ENCODE results near the gene TP53I13.

The TP53I13 gene

GRCh38 chr17:29582772-29583171, 14.3 kb downstream of the TP53I13 start:
- Mint-ChIP-seq H3K36me3 (ENCODE audit: low read depth) (peaks cover 35% of the 10 kb centered on the region), H3K27ac (no peak overlapping the region), H3K4me1 (peaks cover 54% of the 10 kb centered on the region), H3K9me3 (no peaks in the 10 kb centered on the region), H3K27me3 (no peaks in the 10 kb centered on the region), H3K4me3 (no peak overlapping the region)
- ATAC-seq (no peak), DNase-seq (no peak)

GRCh38 chr17:29583324-29584248, 15.1 kb downstream of the TP53I13 start:
- Mint-ChIP-seq H3K4me3 (no peak overlapping the region), H3K9me3 (no peaks in the 10 kb centered on the region), H3K27me3 (no peaks in the 10 kb centered on the region), H3K27ac (no peak overlapping the region), H3K36me3 (ENCODE audit: low read depth) (peaks cover 33% of the 10 kb centered on the region), H3K4me1 (peaks cover 59% of the 10 kb centered on the region)
- DNase-seq: no peak
- no peak for ATAC-seq

GRCh38 chr17:29584452-29585079, 16.1 kb downstream of the TP53I13 start:
- Mint-ChIP-seq H3K27ac (peak overlapping the region; percentile 54), H3K36me3 (ENCODE audit: low read depth) (peaks cover 29% of the 10 kb centered on the region), H3K4me1 (peaks cover 59% of the 10 kb centered on the region), H3K27me3 (no peaks in the 10 kb centered on the region), H3K9me3 (no peaks in the 10 kb centered on the region), H3K4me3 (no peak overlapping the region)
- no peak for DNase-seq
- no peak for ATAC-seq

DNA sequence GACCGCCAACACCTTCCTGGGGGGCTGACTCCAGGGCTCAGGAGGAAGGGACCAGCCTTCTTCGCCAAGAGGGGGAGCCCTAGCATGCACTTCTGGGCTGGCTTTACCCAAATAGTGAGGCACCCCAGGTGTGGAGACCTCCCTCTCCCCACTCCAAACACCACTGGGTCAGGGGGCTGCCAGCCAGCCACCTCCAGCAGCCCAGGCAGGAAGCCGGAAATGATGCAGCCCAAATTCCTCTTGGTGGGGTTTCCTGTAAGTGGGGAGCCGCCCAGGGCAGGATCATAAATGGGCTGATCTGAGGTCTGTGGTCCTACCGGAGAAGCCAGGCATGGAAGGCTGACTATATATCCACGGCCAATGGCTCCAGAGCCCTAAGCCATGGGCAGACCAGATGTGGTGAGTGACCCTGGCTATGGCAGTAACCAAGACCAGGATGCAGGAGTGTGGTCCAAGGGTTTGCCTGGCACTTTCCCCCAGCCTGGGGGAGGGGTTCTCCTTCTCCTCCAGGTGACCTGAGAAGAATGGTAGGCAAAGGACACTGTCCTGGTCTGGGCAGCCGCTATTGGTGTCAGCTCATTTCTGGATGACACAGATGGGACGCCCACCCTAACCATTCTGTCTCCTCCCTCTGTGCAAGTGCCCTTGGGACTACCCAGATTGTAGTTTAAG, 16.7 kb downstream of the TP53I13 start:
- ATAC-seq (no peak), DNase-seq (peak; percentile 43)
- peaks cover 60% of the 10 kb centered on the region for H3K4me1 Mint-ChIP-seq
- H3K36me3 Mint-ChIP-seq (ENCODE audit: low read depth): peaks cover 24% of the 10 kb centered on the region
- peak overlapping the region; percentile 54 for H3K27ac Mint-ChIP-seq
- peak overlapping the region; percentile 54 for H3K4me3 Mint-ChIP-seq
- no peaks in the 10 kb centered on the region for H3K9me3 Mint-ChIP-seq
- H3K27me3 Mint-ChIP-seq: no peaks in the 10 kb centered on the region

GRCh38 chr17:29586676-29587469, 18.4 kb downstream of the TP53I13 start:
- ATAC-seq: no peak
- Mint-ChIP-seq H3K36me3 (ENCODE audit: low read depth) (peaks cover 19% of the 10 kb centered on the region), H3K27ac (peak overlapping the region; percentile 85), H3K4me3 (peak overlapping the region; percentile 93), H3K27me3 (no peaks in the 10 kb centered on the region), H3K9me3 (no peaks in the 10 kb centered on the region), H3K4me1 (peaks cover 67% of the 10 kb centered on the region)
- no peak for DNase-seq

DNA sequence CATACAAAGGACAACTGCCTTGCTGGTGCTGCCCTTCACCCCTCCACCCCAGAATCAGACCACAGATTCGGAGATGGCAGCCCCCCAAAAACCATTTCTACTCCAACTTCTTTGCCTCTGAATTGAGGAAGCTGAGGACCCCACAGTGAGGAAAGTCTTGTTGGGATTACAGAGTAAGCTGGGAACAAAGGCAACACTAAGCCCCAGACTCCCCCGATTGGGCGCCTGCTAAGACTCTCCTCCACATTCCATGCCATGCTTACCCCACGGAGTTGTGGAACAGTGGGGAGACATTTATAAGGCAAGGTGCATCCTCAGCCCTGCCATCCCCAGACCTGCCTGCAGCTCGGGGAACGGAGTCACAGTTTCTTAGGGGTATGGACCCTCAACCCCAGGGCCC, 19.1 kb downstream of the TP53I13 start:
- H3K27me3 Mint-ChIP-seq: no peaks in the 10 kb centered on the region
- DNase-seq (no peak), ATAC-seq (no peak)
- H3K36me3 Mint-ChIP-seq (ENCODE audit: low read depth): peaks cover 12% of the 10 kb centered on the region
- H3K9me3 Mint-ChIP-seq: no peaks in the 10 kb centered on the region
- H3K4me3 Mint-ChIP-seq: peak overlapping the region; percentile 93
- peak overlapping the region; percentile 85 for H3K27ac Mint-ChIP-seq
- H3K4me1 Mint-ChIP-seq: peaks cover 74% of the 10 kb centered on the region

DNA sequence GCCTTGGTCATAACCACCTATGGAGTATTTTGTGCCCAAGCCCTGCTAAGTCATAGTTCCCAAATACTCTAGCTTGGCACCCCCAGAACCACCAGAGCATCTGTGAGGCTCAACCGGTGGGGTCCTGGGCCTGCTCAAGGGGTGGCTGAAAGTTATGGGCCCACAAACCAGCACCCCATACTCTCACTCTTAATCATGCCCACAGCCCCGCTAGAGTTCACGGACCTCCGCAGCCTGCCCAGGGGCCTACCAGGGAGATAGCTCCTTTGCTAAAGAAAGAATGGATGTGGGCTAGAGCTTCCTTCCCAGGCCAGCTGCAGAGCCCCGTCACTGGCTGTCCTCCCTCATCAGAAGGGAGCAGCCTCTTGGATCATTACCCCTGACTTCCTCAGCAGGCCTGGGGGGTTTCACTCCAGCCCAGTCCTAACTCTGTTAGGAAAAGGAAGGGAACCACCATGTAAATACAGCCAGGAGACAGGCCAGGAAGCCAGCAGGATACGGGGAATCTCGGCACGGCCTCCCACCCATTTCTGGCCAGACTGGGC, 19.6 kb downstream of the TP53I13 start:
- Mint-ChIP-seq H3K27ac (peak overlapping the region; percentile 85), H3K4me1 (peaks cover 77% of the 10 kb centered on the region), H3K36me3 (ENCODE audit: low read depth) (peaks cover 7% of the 10 kb centered on the region), H3K9me3 (no peaks in the 10 kb centered on the region), H3K27me3 (no peaks in the 10 kb centered on the region), H3K4me3 (peak overlapping the region; percentile 93)
- no peak for ATAC-seq
- no peak for DNase-seq

DNA sequence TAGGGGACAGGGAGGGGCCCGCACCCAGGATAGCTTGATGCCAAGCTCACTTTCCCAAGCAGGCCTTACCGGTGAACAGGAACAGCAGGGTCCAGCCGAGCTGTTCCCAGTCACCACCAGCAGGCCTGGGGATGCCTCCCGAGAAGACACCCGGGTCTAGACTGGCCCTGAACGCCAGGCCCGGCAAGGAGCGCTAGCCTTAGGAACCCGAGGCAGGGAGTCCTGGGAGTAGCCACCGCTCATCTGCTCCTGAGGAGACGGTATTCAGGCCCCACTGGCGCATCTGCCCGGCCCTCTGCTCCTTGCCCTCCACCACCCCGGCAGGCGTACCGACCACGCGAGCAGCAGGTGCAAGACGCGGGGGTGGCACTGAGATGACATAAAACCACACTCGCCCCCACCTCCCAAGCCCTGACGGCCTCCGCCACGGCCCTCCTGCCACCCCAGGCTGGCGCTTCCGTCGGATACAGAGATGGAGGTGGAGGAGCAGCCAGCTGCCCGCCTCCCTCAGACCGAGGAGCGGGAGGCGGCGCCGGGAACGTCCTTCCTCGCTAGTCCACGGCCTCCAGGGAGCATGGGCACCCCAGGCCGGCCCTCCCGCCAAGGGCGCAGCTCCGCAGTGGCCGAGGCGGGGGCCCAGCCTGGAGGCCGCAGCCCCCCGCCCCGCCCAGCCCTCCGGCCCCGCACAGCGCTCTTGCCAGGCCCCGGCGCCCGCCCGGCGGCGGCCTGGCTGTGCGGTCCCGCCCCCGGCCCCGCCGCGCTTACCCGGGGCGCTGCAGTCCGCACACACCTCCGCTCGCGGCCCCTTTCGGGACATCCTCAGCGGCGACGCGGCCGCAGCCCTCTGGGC, 20.3 kb downstream of the TP53I13 start:
- no peaks in the 10 kb centered on the region for H3K27me3 Mint-ChIP-seq
- peak overlapping the region; percentile 85 for H3K27ac Mint-ChIP-seq
- peak; percentile 3 for ATAC-seq
- peak overlapping the region; percentile 93 for H3K4me3 Mint-ChIP-seq
- no peaks in the 10 kb centered on the region for H3K9me3 Mint-ChIP-seq
- DNase-seq: peak; percentile 50
- peaks cover 77% of the 10 kb centered on the region for H3K4me1 Mint-ChIP-seq
- peaks cover 3% of the 10 kb centered on the region for H3K36me3 Mint-ChIP-seq (ENCODE audit: low read depth)

DNA sequence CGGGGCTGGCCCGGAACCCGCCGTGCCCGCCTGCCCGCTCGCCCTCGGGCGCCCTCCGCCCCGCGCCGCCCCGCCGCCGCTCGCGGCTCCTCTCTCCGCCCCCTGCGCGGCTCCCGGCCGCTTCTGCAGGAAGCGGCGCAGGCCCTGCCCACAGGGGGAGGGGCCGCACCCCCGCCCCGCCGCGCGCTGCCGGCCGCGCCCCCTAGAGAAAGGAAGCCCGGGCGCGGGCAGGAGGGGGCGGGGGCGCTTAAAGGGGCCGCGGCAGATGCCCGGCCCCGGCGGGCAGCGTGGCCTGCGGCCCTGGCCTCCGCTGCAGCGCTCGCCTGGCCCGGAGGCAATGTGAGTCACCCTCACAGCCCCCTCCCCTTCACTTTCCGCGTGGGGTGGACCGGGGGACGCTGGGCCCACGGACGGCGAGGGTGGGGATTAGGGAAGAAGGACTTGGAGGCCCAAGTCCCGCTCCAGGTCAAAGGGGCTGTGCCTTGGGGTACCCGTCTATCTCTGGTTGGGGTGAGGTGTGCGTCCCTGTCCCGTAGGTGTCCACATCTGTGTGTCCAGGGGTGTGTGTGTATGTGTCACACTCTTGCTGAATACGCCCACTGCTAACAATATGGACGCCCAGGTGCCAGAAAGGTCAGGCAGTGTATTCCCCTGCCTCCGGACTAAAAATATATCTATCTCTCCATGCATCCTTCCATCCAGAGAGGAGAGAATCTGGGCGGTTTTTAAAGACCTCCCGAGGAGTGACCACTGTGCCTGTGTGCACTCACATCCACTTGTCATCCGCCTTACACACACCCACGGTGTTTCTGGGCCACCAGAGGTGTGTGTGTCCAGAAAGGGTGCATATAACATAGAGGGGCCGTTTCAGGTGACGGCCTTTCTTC, 21.3 kb downstream of the TP53I13 start, which contains the start of gene GIT1:
TSS of gene GIT1 (minus strand) at position 125 of the 887 bp plus-strand sequence. CDS start 270 bp downstream, outside the sequence.
- Mint-ChIP-seq H3K4me1 (peaks cover 74% of the 10 kb centered on the region), H3K4me3 (peak within 1 kb of the TSS; percentile 93), H3K27me3 (no peaks in the 10 kb centered on the region), H3K36me3 (ENCODE audit: low read depth) (peaks cover 2% of the 10 kb centered on the region), H3K27ac (peak within 1 kb of the TSS; percentile 89), H3K9me3 (no peaks in the 10 kb centered on the region)
- ATAC-seq (peak; percentile 58), DNase-seq (peak; percentile 83)

- ATAC-seq: no peak
- H3K4me1 Mint-ChIP-seq: peaks cover 65% of the 10 kb centered on the region
- no peaks in the 10 kb centered on the region for H3K27me3 Mint-ChIP-seq
- peak overlapping the region; percentile 86 for H3K4me3 Mint-ChIP-seq
- peak overlapping the region; percentile 89 for H3K27ac Mint-ChIP-seq
- peak; percentile 27 for DNase-seq
- H3K36me3 Mint-ChIP-seq (ENCODE audit: low read depth): peaks cover 2% of the 10 kb centered on the region
- H3K9me3 Mint-ChIP-seq: no peaks in the 10 kb centered on the region
These were observed 22.1 kb downstream of the TP53I13 start for GRCh38 chr17:29590411-29591145.

DNA sequence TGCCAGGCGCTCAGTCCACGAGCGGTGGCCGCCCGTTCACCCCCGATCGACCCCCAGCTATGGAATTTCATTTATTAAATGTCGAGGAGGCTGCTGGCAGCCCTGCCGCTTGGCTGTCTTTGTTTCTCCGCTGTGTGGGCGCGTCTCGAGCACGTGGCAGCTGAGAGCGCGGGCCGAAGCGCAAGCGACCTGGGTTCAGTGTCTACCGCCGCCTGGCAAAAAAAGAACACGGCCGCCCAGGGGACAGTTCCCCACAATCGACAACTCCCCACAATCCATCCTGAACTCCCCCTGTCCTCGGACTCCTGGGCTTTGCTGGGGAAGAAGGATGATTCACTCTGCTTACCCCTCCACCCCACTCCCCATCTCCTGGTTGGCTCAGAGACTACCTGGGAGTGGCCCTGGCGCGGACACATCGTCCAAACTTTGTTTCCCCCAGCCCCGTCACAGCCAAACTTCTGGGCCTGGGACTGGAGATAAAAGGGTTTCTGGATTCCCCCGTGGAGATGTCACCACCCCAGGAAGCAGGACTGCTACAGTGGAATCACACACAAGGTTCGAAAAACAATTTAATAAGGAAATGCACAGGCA, 22.7 kb downstream of the TP53I13 start:
- DNase-seq (peak; percentile 62), ATAC-seq (peak; percentile 5)
- Mint-ChIP-seq H3K4me1 (peaks cover 59% of the 10 kb centered on the region), H3K27me3 (no peaks in the 10 kb centered on the region), H3K27ac (peak overlapping the region; percentile 89), H3K36me3 (ENCODE audit: low read depth) (peaks cover 2% of the 10 kb centered on the region), H3K4me3 (peak overlapping the region; percentile 71), H3K9me3 (no peaks in the 10 kb centered on the region)

Measured in activated naive CD8-positive, alpha-beta T cell treated with anti-CD3 and anti-CD28 coated beads, Interleukin-2, amount 50 U/mL, for 24 hours (primary cell).